ENCODE data around the gene TMEM271.

DNA sequence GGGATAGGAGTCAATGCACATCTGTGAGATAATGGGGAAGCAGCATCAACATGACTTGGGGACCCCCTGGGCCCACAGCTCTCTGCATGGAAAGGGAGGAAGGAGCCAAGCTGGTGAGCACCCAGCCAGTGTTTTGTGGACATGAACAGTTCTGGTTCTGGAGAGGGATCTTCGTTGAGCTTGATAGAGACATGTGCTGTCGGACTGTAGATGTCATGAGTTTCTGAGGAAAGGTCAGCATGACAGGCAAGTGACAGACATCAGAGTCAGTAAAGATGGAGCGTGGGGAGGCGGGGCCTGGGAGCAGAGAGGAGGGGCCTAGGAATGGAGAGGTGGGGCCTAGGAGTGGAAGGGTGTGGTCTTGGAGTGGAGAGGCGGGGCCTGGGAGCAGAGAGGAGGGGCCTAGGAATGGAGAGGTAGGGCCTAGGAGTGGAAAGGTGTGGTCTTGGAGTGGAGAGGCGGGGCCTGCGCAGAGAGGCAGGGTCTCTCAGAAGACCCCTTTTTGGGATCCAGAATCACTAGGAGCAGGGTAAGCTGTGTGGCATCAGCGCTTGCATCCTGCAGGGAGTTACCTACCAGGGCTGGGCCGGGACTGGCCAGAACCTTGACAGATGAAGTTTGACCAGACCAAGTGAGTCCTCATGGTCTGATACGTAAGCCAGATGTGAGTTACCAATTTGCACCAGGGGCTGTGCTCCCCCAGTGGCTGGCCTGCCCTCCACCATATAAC lies 43.3 kb downstream of the TMEM271 start:
- TF ChIP-seq, protein P1, sequence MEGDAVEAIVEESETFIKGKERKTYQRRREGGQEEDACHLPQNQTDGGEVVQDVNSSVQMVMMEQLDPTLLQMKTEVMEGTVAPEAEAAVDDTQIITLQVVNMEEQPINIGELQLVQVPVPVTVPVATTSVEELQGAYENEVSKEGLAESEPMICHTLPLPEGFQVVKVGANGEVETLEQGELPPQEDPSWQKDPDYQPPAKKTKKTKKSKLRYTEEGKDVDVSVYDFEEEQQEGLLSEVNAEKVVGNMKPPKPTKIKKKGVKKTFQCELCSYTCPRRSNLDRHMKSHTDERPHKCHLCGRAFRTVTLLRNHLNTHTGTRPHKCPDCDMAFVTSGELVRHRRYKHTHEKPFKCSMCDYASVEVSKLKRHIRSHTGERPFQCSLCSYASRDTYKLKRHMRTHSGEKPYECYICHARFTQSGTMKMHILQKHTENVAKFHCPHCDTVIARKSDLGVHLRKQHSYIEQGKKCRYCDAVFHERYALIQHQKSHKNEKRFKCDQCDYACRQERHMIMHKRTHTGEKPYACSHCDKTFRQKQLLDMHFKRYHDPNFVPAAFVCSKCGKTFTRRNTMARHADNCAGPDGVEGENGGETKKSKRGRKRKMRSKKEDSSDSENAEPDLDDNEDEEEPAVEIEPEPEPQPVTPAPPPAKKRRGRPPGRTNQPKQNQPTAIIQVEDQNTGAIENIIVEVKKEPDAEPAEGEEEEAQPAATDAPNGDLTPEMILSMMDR (IDR thresholded peaks at IDR 0.05), result no peak
- no peak for TF ChIP-seq EZH2 (IDR thresholded peaks at IDR 0.05)

Data from neural progenitor cell (in vitro differentiated cells).